Head of caudate nucleus (tissue), 42 donors: ENCODE data around the gene IRF2BP1.
"Not testable (repeated sequence)": the region's sequence is repeated elsewhere in the genome, so short reads cannot be mapped to it uniquely, and the experiment has no call there.

Experiments used
- DNase-seq, 42 donors: peaks; one replicate each; pipeline versions ENCODE4 v3.0.0 to v3.0.0-alpha.2; 2020 to 2021; ENCODE audit warnings: mixed read lengths in 7 of 42
- intact Hi-C: fragments of 100-400 bp; cut with DNase I; formaldehyde crosslinking; loops from one replicate; pipeline ENCODE4 v1.15.0; 2022

The IRF2BP1 gene

DNA sequence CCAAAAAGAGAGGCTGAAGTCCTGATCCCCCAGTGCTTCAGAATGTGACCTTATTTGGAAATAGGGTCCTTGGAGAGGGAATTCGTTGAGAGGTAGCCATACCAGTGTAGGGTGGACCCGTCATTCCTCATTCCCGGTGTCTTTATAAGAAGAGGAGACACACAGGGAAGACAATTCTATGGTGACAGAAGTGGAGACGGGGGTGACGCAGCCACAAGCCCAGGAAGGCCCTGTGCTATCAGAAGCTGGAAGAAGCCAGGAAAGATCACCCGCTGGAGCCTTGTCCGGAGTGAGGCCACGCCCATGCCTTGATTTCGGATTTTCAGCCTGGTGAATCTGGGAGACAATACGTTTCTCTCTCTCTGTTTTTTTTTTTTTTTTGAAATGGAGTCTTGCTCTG, 19.1 kb upstream of the IRF2BP1 start:
- DNase-seq, result no peak
- intact Hi-C loops, result no loop called here

DNA sequence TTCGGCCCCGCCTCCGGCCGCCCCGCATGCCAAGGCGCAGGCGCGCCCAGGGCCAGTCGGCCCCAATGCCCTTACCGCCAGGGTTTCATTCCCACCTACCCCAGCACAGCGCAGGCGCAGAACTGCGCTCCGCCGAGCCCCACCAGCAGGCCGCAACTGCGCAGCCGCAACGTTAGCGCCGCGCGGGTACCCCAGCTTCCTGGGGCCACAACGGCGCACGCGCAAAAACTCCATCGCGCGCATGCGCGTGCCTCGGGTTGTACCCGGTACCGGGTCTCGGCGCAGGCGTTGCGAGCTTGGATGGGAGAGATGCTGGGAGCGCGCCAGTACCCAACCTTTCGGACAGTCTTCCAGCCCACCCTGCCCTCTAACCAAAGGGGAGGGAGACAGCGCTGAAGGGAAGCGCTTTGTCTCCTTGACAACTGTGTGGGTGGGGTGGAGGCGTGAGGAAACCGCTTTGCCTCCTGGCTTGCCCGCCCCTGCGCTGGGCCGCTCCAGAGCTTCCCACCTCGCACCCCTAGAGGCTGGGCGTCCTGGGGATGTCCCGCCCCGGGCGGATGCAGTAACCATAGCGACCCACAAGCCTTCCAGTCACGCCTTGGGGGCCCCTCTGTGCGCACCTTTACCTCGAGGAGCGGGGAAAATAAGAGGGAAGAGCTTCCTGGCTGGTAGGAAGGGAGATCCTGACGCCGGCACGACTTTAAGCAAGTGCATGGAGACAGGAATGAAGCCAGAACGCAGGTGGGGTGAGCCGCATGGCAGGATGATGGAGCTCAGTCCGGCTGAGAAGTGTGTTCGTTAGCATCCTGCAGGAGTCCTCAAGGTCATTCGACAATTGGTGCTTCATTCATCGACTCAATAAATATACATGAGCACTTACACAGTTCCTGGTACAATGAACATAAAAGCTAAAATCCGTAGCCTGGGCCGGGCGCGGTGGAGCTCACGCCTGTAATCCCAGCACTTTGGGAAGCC, 17.0 kb upstream of the IRF2BP1 start:
- DNase-seq, result peak; percentile 88 to 99 (median 97)
- intact Hi-C loops, result loop anchor here (1.0 kb wide), 1 partner anchor 17 kb away; the partner anchor contains the start of gene IRF2BP1

DNA sequence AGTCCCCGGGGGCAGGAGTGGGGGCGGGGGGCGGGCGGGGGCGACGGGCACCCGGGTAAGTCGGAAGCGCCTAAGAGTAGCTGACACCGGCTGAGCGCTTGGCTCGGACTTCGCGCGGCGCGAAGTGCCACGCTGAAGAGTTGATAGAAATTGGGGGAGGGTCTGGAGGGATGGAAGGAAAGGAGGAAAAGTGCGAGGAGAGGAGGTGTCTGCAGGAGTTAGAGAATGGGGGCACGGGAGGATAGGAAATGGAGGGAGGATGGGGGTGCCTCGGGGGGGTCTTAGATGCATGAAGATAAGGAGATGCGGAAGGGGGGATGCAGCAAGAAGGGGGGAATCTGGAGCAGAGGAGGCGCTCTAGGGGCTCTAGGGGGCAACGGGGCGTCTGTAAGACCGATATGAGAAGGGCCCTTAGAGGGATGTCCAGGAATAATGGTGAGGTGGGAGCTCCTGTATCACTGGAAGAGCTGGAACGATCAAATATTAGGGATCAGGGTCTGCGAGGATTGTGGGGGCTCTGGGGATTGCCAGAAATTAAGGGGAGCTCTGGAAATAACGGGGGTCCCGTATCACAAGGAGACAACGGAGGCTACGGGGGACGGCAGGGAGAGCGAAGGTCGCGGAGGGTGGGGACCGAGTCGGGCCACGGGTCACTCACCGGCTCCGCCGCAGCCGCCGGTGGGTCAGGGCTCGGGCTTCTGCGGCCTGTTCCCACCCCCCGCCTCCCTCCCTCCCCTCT, 16.1 kb upstream of the IRF2BP1 start, which contains the start of gene MYPOP:
MYPOP (minus strand) TSS at position 702 of the 739 bp plus-strand sequence. CDS start 840 bp downstream, outside the sequence.
- no peak for DNase-seq
- intact Hi-C loops, result loop anchor here (1.0 kb wide), 1 partner anchor 16 kb away; the partner anchor contains the start of gene IRF2BP1

DNA sequence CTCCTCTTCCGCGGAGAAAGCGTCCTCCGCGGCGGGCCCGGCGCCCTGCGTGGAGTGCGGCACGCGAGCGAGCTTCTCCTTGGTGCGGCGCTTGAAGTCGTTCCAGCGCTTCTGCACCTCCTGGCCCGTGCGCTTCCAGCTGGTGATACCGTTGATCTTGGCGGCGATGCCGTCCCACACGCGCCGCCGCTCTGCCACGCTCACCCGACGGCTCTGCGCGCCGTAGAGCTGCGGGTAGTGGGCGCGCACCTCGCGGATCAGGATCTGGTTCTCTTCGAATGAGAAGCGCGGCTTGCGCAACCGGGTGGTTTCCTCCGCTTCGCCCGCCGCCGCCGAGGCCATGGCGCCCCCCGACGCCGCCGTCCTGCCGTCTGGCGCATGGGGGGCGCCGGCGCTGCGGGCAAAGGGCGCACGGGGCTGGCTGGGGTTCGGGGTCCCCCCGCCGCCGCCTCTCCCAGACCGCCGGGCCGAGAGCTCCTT, 15.5 kb upstream of the IRF2BP1 start:
- peak in 23 of 42 donors; percentile 16 to 63 (median 41) for DNase-seq
- intact Hi-C loops, result no loop called here

DNA sequence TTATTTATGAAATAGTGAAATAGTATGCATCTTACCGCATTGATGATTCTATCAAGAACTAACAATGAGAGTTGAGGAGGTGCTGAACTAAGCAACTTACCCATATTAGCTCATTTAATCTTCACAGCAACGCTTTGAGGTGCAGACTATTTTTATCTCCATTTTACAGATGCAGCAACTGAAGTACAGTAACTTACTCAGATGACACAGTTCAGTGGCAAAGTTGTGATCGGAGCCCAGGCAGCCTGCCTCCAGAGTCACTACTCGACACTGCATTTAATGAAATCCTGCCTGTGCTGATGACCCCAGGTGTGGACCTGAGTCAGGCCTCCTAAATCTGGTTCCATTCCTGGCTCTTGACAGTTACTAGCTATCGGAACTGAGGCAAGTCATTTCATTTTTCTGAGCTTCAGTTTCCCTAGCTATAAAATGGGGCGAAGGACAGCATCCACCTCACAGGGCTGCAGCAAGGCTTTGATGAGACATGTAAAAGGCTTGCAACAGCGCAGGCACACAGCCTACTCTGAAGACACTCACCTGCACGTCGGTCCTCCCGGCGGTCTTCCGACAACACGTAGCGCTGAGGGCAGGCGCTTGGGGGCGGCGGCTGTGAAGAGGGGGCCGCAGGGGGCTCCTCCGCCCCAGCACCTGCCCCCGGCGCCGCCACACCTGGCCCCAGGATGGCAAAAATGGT, 14.9 kb upstream of the IRF2BP1 start:
- DNase-seq, result peak in 3 of 42 donors; percentile 22 to 31 (median 25)
- intact Hi-C loops, result no loop called here

DNA sequence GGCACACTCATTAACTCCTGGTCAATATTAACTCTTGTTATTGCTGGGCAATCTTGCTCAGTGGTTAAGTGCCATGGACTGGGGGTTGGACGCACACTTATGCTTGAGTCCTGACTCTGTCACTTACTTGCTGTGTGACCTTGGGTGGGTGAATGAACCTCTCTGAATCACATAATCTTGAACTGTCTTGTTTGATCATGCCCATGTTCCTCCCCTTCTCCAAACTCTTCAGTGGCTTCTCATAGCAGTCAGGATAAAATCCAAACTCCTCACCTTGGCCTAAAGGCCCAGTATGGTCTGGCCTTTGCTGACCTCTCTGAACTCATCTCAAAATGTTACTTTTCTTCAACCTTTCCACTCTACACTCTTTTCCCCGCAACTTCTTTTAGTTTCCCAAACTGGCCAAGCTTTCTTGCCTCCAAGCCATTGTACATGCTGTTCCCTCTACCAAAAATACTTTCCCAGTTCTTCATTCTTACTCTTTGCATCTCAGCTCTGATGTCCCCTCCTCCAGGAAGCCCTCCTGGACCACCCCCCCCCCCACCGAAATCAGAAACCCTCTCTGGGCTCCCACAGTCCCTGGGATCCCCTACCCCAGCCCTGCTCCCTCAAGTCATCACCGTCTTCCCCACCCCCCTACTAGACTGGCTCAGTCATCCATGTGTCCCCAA, 14.1 kb upstream of the IRF2BP1 start:
- DNase-seq, result no peak
- intact Hi-C loops, result no loop called here

DNA sequence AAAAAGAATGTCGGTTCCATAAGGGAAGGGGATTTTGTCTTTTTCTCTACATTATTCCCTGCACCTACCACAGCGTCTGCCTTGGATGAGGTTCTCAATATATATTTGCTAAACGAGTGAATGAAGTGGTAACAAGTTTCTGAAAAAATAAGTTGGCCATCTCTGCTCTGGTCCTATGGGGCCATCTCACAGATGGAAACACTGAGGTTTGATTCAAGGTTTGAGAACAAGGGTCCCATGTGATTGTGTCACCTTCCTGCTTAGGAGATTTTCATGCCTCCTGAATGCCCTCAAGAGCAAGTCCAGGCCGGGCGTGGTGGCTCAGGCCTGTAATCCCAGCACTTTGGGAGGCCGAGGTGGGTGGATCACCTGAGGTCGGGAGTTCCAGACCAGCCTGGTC, 13.3 kb upstream of the IRF2BP1 start:
- DNase-seq, result no peak
- intact Hi-C loops, result no loop called here

DNA sequence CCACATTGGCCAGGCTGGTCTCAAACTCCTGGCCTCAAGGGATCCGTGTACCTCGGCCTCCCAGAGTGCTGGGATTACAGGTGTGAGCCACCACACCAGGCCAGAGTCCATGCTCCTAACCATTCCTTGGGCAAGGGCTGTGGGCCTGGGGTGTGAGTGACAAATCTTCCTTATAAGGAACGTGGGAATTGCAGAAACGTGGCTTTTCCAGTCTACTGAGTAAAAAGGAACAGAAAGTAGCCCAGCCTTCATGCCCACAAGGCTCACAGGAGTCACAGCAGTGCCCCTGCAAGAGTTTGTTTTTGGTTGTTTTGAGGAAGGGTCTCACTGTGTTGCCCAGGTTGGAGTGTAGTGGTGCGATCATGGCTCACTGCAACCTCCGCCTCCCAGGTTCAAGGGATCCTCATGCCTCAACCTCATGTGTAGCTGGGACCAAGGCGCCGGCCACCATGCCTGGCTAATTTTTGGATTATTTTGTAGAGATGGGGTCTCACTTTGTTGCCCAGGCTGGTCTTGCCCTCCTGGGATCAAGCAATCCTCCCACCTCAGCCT, 11.4 kb upstream of the IRF2BP1 start:
- no peak for DNase-seq
- intact Hi-C loops, result no loop called here

DNA sequence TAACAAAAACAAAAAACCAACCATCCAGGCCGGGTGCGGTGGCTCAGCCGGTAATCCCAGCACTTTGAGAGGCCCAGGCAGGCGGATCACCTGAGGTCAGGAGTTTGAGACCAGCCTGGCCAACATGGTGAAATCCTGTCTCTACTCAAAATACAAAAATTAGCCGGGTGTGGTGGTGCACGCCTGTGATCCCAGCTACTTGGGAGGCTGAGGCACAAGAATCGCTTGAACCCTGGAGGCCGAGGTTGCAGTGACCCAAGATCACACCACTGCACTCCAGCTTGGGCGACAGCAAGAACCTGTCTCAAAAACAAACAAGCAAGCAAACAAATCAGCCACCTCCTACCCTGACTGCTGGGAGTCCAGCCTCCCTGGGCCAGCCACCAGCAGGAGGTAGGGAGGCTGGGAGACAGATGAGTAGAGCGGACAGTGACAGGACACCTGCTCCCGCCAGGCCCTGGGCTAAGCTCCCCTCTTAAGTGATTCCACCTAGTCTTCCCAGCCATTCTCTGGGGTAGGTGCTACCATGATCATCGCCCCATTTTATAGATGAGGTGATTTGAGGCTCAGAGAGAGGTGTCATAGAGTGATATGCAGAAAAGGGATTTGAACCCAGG, 10.2 kb upstream of the IRF2BP1 start:
- DNase-seq, intact Hi-C loops: not testable (repeated sequence)

DNA sequence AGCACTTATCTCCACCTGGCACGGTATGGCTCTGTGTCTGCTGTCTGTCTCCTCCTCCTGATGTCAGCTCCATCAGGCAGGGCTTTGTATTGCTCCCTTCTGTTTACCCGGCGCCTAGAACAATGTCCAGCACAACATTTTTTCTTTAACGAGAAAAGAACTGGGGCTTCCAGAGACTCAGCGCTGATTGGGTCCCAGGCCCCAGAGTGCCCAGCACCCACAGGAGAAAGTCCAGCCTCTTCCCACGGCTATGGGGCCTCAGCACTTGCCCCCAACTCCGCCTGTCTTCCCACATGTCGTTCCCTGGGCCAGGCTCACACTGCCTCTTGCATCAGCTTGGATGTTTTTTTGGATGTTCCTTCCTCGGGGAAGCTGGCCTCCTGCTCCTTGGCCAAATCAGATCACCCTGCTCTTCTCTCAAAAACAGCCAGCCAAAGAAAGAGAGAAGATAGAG, 9.6 kb upstream of the IRF2BP1 start:
- intact Hi-C loops, result no loop called here
- DNase-seq, result no peak

DNA sequence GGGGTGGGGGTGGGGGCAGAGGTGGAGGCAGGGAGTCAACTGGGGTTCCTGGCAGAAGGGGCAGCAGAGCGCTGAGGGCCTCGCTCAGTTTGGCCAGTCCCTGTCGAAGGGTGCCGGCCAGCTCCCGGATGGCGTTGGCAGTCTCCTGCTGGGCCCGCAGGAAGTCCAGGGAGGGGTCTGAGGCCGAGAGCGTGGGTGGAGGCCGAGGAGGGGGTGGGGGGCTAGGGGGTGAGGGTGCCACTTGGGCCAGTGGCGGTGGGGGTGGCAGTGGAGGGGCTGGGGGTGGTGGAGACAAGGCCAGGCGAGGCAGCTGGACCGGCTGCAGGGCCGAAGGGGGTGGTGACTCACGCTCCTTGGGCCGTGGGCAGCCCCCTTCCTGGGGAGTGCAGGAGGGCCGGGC, 4.9 kb upstream of the IRF2BP1 start:
- DNase-seq, result no peak
- intact Hi-C loops, result no loop called here

DNA sequence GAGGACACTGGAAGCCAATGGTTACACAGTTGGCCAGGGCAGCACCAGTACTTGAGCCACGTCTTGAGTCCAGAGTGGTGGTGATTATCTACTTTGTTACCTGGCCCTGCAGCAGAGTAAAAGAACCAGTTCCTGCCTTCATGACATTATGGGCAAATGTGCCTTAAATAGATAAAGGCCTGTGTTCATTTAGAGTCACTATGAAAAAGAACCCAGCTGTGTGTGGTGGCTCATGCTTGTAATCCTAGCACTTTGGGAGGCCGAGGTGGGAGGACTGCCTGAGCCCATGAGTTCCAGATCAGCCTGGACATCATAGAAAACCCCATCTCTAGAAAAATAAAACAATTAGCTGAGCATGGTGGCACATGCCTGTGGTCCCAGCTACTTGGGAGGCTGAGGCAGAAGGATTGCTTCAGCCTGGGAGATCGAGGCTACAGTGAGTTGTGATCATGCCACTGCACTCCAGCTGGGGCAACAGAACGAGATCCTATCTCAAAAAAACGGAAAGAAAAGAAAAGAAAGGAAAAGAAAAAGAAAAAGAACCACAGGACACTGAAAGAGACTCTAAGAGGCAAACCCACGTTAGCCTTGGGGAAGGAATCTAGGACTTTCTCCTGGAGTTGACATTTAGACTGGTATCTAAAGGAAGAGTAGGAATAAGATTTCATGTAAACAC, 3.4 kb upstream of the IRF2BP1 start:
- intact Hi-C loops, result loop anchor here (10.0 kb wide), 1 partner anchor 125 kb away; no protein-coding TSS in a partner anchor
- no peak for DNase-seq

DNA sequence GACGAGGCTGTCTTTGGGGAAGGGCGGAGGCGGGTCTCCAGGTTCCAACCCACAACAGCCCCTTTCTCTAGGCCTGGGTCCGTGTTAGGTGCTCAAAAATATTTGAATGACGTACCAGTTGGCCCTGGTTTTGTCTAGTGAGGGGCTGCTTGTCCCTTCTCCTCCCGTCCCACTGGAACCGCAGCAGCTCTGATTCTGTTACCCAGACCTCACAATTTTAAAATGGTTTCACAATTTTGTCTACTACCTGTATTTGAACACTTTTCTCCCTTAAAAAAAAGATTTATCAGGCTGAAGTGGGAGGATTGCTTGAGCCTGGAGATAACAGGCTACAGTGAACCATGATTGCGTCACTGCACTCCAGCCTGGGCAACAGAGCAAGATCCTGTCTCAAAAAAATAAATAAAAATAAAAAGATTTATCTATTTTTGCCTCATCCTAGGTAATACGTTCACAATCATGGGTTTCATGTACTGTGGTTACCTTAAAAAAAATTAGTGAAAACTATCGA, 1.3 kb upstream of the IRF2BP1 start:
- DNase-seq, result peak in 1 of 42 donors; percentile 28
- intact Hi-C loops, result loop anchor here (2.0 to 10.0 kb wide), 2 partner anchors 24 to 128 kb away; partner anchors contain the start of gene SYMPK

DNA sequence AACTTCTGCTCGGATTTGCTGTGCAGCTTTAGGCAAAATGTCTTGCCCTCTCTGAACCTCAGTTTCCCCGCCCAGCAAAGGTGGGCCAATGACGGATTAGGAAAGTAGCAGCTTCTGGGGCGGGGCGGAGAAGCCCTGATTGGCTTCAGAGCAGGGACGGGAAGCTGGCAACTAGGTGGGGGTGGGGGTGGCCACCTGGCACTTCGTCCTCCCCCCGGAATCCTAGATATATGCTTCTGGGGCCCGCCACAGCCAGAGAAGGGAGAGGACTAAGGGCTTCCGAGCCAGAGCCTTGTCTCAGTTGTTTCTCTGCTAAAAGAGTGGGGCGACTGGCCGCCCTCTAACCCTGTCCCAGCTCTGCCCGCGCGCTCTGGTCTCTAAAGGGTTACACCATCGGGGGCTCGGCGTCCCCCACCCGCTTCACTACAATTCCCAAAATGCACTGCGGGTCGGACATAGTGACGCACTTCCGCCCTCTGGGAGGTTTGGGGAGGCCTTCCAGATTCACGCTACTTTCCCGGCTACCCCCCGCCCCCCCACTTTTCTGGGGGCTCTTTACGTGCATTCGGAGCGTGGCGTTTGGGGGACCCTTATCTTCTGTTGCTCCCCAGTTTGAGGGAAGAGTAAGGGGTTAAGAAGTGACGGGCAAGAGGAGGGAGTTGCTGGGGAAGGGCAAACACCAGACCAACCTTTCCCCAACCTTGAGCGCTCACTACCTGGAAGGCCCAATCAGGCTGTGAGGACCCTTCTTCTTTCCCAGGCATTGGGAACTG, 672 bp upstream of the IRF2BP1 start:
- intact Hi-C loops, result loop anchor here (1.0 to 10.0 kb wide), 3 partner anchors 16 to 128 kb away; partner anchors contain the start of genes MYPOP and SYMPK
- peak; percentile 81 to 97 (median 92) for DNase-seq

DNA sequence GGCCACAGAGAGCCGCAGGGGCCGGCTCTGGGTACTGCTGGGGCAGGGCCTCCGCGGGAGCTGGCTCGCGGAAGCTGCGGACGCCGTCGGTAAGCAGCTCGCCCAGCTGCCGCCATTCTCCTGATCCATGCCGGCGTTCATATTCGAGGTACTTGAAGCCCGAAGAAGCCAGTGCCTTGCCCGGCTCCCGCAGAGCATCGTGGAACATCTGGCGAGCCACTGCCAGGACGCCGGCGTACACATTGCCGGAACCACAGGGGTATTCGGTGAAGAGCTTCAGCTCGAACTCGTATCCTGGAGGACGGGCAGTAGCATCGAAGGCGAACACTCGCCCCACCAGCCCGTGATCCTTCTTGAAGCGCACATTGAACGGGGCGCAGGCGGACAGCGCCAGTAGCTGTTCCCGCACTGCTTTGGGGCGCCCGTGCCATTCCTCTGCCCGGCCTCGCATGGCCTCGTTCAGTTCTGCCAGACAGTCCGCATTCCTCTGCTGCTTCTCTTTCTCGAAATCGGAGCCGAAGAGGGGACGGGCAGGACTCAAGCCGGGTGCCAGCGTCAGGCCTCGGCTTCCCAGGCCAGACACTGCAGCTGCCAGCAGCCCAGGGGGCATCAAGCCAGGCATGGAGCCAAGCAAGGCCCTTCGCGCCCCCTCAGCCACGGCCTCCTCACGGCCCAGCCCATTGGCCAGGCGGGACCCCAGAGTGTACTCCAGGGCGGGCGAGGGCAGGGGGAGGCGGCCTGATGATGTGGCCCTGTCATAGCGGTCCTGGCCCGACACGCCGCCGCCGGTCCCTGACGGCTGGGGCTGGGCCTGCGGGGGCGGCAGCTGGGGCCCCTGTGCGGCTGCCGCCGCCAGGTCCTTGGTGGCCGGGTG, 1.0 kb downstream of the IRF2BP1 start:
- peak in 1 of 42 donors; percentile 19 for DNase-seq
- intact Hi-C loops, result loop anchor here (10.0 kb wide), 1 partner anchor 130 kb away; no protein-coding TSS in a partner anchor
